AG10803 (cell line): Measurements from ENCODE around the gene KCTD17.

Source experiments
- DNase-seq: peaks from one replicate; pipeline ENCODE4 v3.0.0; 2010; ENCODE audit warnings: low read depth
- H3K4me3 ChIP-seq: 2 replicates; pipeline ENCODE4 v1.5.1; 2011; ENCODE audit warnings: mild to moderate bottlenecking, low read length, control low read depth
- CTCF ChIP-seq: conservative IDR thresholded peaks from 2 replicates; pipeline ENCODE4 v1.5.1; 2011; ENCODE audit warnings: mild to moderate bottlenecking, low read length, control low read depth, inconsistent platforms

The KCTD17 gene

GRCh38 chr22:37015587-37015878 is 36.0 kb upstream of the KCTD17 start:
- no peak for TF ChIP-seq CTCF
- DNase-seq, result no peak
- H3K4me3 ChIP-seq, result no peak overlapping the region

GRCh38 chr22:37016134-37016910 is 35.2 kb upstream of the KCTD17 start:
- no peak for TF ChIP-seq CTCF
- no peak for DNase-seq
- no peak overlapping the region for H3K4me3 ChIP-seq

GRCh38 chr22:37017356-37017755 is 34.2 kb upstream of the KCTD17 start:
- no peak for TF ChIP-seq CTCF
- DNase-seq, result no peak
- no peak overlapping the region for H3K4me3 ChIP-seq

- no peak for TF ChIP-seq CTCF
- DNase-seq, result no peak
- peak overlapping the region; percentile 73 for H3K4me3 ChIP-seq
Observed at GRCh38 chr22:37018086-37018814, 33.3 kb upstream of the KCTD17 start.

GRCh38 chr22:37018815-37019308 is 32.7 kb upstream of the KCTD17 start:
- DNase-seq, result peak; percentile 39
- no peak for TF ChIP-seq CTCF
- peak overlapping the region; percentile 73 for H3K4me3 ChIP-seq

GRCh38 chr22:37019309-37020191 is 32.0 kb upstream of the KCTD17 start, which contains the start of the genes MPST and TST:
TSS of gene MPST (plus strand) at chr22:37019742. CDS start at chr22:37019837, 95 bp downstream.
TSS of gene TST (minus strand) at chr22:37019447. CDS start at chr22:37018732, 715 bp downstream.
- no peak for TF ChIP-seq CTCF
- DNase-seq, result peak; percentile 61
- H3K4me3 ChIP-seq, result peak within 1 kb of the TSS; percentile 73
